GM12878 (cell line): ENCODE results near the gene PFN2. TPM values are rescaled to one million over a fixed set of nuclear protein-coding genes. Genes with fewer than 3 reads are reported as not detected.

Experiments
- ATAC-seq: fragments of 200-7000 bp; cut with Tn5 transposase; 3 replicates; pipeline ENCODE4 v1.9.1; 2020; ENCODE audit warnings: mild to moderate bottlenecking, moderate library complexity
- BruUV-seq: library from RNA; stranded (reverse); fragments of 400-500 nt; replicated peaks from 2 replicates; lab custom pipeline; 2021; lab: Mats Ljungman, UMichigan
- CTCF ChIA-PET: fragments of 300-600 bp; sonication (Branson Sonifier 250); formaldehyde crosslinking; extraction: SDS; loops from one replicate; lab custom pipeline; 2021; ENCODE audit warnings: inconsistent platforms; lab: Yijun Ruan, JAX
- POLR2A ChIA-PET: fragments of 350-600 bp; formaldehyde crosslinking; extraction: SDS; loops from one replicate; lab custom pipeline; 2021; ENCODE audit warnings: inconsistent platforms; lab: Charles Lee
- RAD21 ChIA-PET: fragments of 300-600 bp; sonication (Branson Sonifier 250); formaldehyde crosslinking; loops from one replicate; lab custom pipeline; 2023; ENCODE audit warnings: antibody characterized with exemption; ENCODE audit not compliant: unreplicated experiment; lab: Charles Lee
- SMC1A ChIA-PET: fragments of 300-600 bp; sonication (Branson Sonifier 250); formaldehyde crosslinking; loops from one replicate; lab custom pipeline; 2023; ENCODE audit not compliant: unreplicated experiment, uncharacterized antibody; lab: Charles Lee
- DNase-seq: peaks from one replicate; pipeline ENCODE4 v3.0.0-alpha.2; 2011; ENCODE audit warnings: low read depth, low spot score
- FAIRE-seq: peaks from 3 replicates; lab custom pipeline; 2011; peaks lifted over from hg19 to GRCh38; lab: Jason Lieb, UNC
- H2AFZ ChIP-seq: 2 replicates; pipeline ENCODE4 v1.6.0; 2011; ENCODE audit warnings: low read depth, low read length, control low read depth; ENCODE audit not compliant: control insufficient read depth
- H3K27ac ChIP-seq: 2 replicates; pipeline ENCODE4 v1.5.1; 2011; ENCODE audit warnings: control low read depth; ENCODE audit not compliant: control insufficient read depth, insufficient read depth
- H3K27me3 ChIP-seq, 2 experiments: replicated peaks in 1 of 2; 2 replicates each; pipeline versions ENCODE4 v1.6.0 to v1.6.1; 2011; ENCODE audit warnings: low read length in 1 of 2; ENCODE audit not compliant: control insufficient read depth in 2 of 2, insufficient read depth in 2 of 2
- H3K36me3 ChIP-seq, 2 experiments: 2 replicates each; pipeline ENCODE4 v1.5.1; 2011; ENCODE audit warnings: low read length in 1 of 2; ENCODE audit not compliant: control insufficient read depth in 2 of 2, insufficient read depth in 2 of 2
- H3K4me1 ChIP-seq: 2 replicates; pipeline ENCODE4 v1.6.1; 2011; ENCODE audit warnings: mild to moderate bottlenecking, low read length, moderate library complexity, mixed read lengths; ENCODE audit not compliant: control insufficient read depth, insufficient read depth
- H3K4me2 ChIP-seq: 2 replicates; pipeline ENCODE4 v1.6.0; 2011; ENCODE audit warnings: control low read depth; ENCODE audit not compliant: control insufficient read depth, insufficient read depth
- H3K4me3 ChIP-seq: fragments of 200-600 bp; sonication (generic); 2 replicates; pipeline ENCODE4 v1.5.1; 2016
- H3K79me2 ChIP-seq: 2 replicates; pipeline ENCODE4 v1.6.0; 2011; ENCODE audit warnings: low read length; ENCODE audit not compliant: control insufficient read depth, insufficient read depth
- H3K9ac ChIP-seq: 2 replicates; pipeline ENCODE4 v1.8.0; 2011; ENCODE audit warnings: low read length, control low read depth, mixed read lengths; ENCODE audit not compliant: control insufficient read depth, insufficient read depth
- H3K9me3 ChIP-seq: replicated peaks from 3 replicates; pipeline ENCODE4 v1.5.1; 2011; ENCODE audit warnings: mild to moderate bottlenecking, low read length; ENCODE audit not compliant: control insufficient read depth, insufficient read depth
- H4K20me1 ChIP-seq: 2 replicates; pipeline ENCODE4 v1.6.0; 2011; ENCODE audit not compliant: control insufficient read depth, insufficient read depth
- ESRRA ChIP-seq: IDR thresholded peaks from 2 replicates; pipeline ENCODE4 v1.6.1; 2012; ENCODE audit warnings: mild to moderate bottlenecking, low read length, improper control_type of control experiment
- MTA2 ChIP-seq: fragments of 450-650 bp; IDR thresholded peaks from 2 replicates; pipeline ENCODE4 v1.6.1; 2016; ENCODE audit warnings: low read depth, mild to moderate bottlenecking, moderate library complexity
- MYB ChIP-seq: fragments of 150-350 bp; IDR thresholded peaks from 2 replicates; pipeline ENCODE4 v1.6.1; 2014; ENCODE audit warnings: mild to moderate bottlenecking, low read depth, low read length, borderline replicate concordance
- PAX5 ChIP-seq: IDR thresholded peaks from 2 replicates; pipeline ENCODE4 v1.6.1; 2011; ENCODE audit warnings: low read depth, low read length, borderline replicate concordance
- RB1 ChIP-seq: fragments of 450-650 bp; formaldehyde crosslinking; IDR thresholded peaks from 2 replicates; pipeline ENCODE4 v1.6.1; 2017; ENCODE audit warnings: mild to moderate bottlenecking, borderline replicate concordance
- RBBP5 ChIP-seq: fragments of 200-600 bp; sonication (generic); conservative IDR thresholded peaks from 2 replicates; pipeline ENCODE4 v1.6.1; 2016
- SPI1 ChIP-seq: IDR thresholded peaks from 2 replicates; pipeline ENCODE4 v1.6.1; 2011; ENCODE audit warnings: low read depth, mild to moderate bottlenecking, low read length, moderate library complexity, borderline replicate concordance; ENCODE audit not compliant: insufficient read depth
- SREBF2 ChIP-seq: IDR thresholded peaks from 2 replicates; pipeline ENCODE4 v1.6.1; 2012; ENCODE audit warnings: mild to moderate bottlenecking, low read length
- TBL1XR1 ChIP-seq: IDR thresholded peaks from 2 replicates; pipeline ENCODE4 v1.6.1; 2012; ENCODE audit warnings: low read depth, low read length, improper control_type of control experiment
- ZNF274 ChIP-seq: IDR thresholded peaks from one replicate; pipeline ENCODE4 v1.8.0; 2011; ENCODE audit not compliant: insufficient read length, insufficient read depth
- in situ Hi-C: fragments of 300-500 bp; cut with MboI; formaldehyde crosslinking; loops from 9 replicates; pipeline ENCODE4 v1.14.3; 2018; ENCODE audit warnings: mixed read lengths
- intact Hi-C: fragments of 100-400 bp; cut with micrococcal nuclease; formaldehyde crosslinking; loops from one replicate; pipeline ENCODE4 v1.14.2; 2022; ENCODE audit not compliant: unreplicated experiment
- polyA plus RNA-seq, 11 experiments: library from polyadenylated mRNA; depleted of rRNA in 4 of 11; unstranded in 6 of 11; stranded (reverse) in 5 of 11; fragments of >200 nt; fragmentation: Nextera tagmentation in 4 of 11; fragmentation: Illumina TruSeq in 1 of 11; extraction: Ambion mirVana in 4 of 11; extraction: Trizol in 1 of 11; gene quantifications; 1 replicate in 1 of 11; 2 replicates in 10 of 11; pipeline versions ENCODE4 v1.2.1 to v1.2.3, GENCODE V29; 2011 to 2016; ENCODE audit warnings: inconsistent platforms in 2 of 11, missing spikeins in 2 of 11, low read depth in 1 of 11
- total RNA-seq, 4 experiments: library from RNA; depleted of rRNA in 3 of 4; stranded (reverse); fragments of >200 nt in 3 of 4; fragmentation: Illumina TruSeq in 1 of 4; extraction: Trizol in 1 of 4; gene quantifications; 2 replicates each; pipeline versions ENCODE4 v1.2.1 to v1.2.3, GENCODE V29; 2013 to 2021
- TF ChIP-seq, protein P1 (sequence below), 3 experiments: IDR thresholded peaks in 2 of 3; conservative IDR thresholded peaks in 1 of 3; 2 replicates each; pipeline ENCODE4 v1.5.1; 2011; ENCODE audit warnings: low read depth in 3 of 3, low read length in 3 of 3, mild to moderate bottlenecking in 3 of 3, control low read depth in 2 of 3, moderate library complexity in 2 of 3, inconsistent platforms in 1 of 3, mixed read lengths in 1 of 3; ENCODE audit not compliant: control insufficient read depth in 2 of 3, insufficient read depth in 1 of 3; ENCODE audit errors: extremely low read depth in 1 of 3
- TF ChIP-seq, protein P2 (sequence below): fragments of 450-650 bp; conservative IDR thresholded peaks from 2 replicates; pipeline ENCODE4 v1.6.1; 2017; ENCODE audit warnings: mild to moderate bottlenecking, moderate library complexity
- TF ChIP-seq, protein P3 (sequence below): IDR thresholded peaks from 2 replicates; pipeline ENCODE4 v1.6.1; 2011; ENCODE audit warnings: borderline replicate concordance, low read depth, mild to moderate bottlenecking, moderate library complexity, low read length; ENCODE audit not compliant: insufficient read depth, poor library complexity, severe bottlenecking
- TF ChIP-seq, protein P4 (sequence below): IDR thresholded peaks from 2 replicates; pipeline ENCODE4 v1.6.1; 2011; ENCODE audit warnings: low read depth, low read length, improper control_type of control experiment, borderline replicate concordance

The PFN2 gene
- total and polyA plus RNA-seq, 10 of the 15 experiments (the other 5 are each of a cell fraction or from before 2014, with no cell fraction given) = 3.1 to 78.9 (median 5.3) TPM

DNA sequence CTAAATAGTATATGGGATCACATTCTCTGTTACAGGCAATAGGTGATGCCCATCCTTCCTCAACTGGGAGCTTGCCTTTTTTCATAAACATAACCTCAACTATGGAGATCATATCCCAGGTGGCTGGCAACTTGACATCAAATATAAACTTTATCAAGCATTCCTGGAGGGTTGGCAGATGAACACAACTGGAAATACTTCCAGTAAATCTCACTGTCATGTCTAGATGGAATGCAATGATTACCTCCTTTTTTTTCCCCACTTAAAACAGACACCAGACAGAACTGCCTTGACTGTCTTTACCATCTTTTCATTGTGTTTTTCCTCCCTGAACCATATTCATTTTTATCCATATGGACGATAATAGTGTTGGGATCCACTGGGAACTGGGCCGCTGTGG is 43.1 kb upstream of the PFN2 start (continued):
- TF ChIP-seq, protein P1, sequence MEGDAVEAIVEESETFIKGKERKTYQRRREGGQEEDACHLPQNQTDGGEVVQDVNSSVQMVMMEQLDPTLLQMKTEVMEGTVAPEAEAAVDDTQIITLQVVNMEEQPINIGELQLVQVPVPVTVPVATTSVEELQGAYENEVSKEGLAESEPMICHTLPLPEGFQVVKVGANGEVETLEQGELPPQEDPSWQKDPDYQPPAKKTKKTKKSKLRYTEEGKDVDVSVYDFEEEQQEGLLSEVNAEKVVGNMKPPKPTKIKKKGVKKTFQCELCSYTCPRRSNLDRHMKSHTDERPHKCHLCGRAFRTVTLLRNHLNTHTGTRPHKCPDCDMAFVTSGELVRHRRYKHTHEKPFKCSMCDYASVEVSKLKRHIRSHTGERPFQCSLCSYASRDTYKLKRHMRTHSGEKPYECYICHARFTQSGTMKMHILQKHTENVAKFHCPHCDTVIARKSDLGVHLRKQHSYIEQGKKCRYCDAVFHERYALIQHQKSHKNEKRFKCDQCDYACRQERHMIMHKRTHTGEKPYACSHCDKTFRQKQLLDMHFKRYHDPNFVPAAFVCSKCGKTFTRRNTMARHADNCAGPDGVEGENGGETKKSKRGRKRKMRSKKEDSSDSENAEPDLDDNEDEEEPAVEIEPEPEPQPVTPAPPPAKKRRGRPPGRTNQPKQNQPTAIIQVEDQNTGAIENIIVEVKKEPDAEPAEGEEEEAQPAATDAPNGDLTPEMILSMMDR (IDR thresholded peaks at IDR 0.05 in 2 of 3, conservative IDR thresholded peaks at IDR 0.05 in 1 of 3; ENCODE audit: control insufficient read depth in 2 of 3, extremely low read depth in 1 of 3, insufficient read depth in 1 of 3, low read depth in 3 of 3, low read length in 3 of 3) = no peak

DNA sequence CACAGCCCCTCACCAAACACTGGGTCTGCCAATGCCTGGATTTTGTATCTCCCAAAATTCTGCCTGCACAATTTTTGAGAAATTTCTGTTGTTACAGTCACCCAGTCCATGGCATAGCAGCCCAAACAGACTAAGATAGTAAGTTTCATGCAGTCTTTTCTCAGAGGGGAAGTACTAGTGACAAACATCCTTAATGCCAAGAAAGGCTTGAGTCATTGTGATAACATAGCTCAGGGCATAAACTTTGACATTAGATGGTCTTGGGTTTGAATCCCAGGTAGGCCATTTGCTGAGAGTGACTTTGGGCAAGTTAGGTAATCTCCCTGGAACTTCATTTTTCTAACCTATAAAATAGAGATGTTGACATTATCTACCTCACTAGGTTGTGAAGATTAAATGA is 36.1 kb upstream of the PFN2 start:
- ChIA-PET SMC1A (interaction anchor here (1.0 kb wide), 1 partner anchor 28 kb away, joined by 3 read pairs; no protein-coding TSS in a partner anchor), RAD21 (interaction anchor here (1.2 to 1.7 kb wide), 2 partner anchors 12 to 178 kb away, joined by 3 to 5 read pairs; no protein-coding TSS in a partner anchor), CTCF (no interaction called here), POLR2A (no interaction called here)
- no peak overlapping the region for H3K4me3 ChIP-seq
- no peak overlapping the region for H3K4me2 ChIP-seq
- in situ Hi-C loops = no loop called here
- DNase-seq = no peak
- no peaks in the 10 kb centered on the region for H3K9me3 ChIP-seq
- no peak overlapping the region for H2AFZ ChIP-seq
- ATAC-seq = no peak
- intact Hi-C loops = no loop called here
- H3K27ac ChIP-seq = no peak overlapping the region
- FAIRE-seq = no peak
- H3K36me3 ChIP-seq = no peaks in the 10 kb centered on the region
- H4K20me1 ChIP-seq = no peaks in the 10 kb centered on the region
- H3K4me1 ChIP-seq = no peaks in the 10 kb centered on the region
- BruUV-seq = no TSS peak
- no peak overlapping the region for H3K9ac ChIP-seq
- no peaks in the 10 kb centered on the region for H3K27me3 ChIP-seq
- H3K79me2 ChIP-seq = no peaks in the 10 kb centered on the region
- no peak for TF ChIP-seq TBL1XR1
- TF ChIP-seq SREBF2 = no peak
- TF ChIP-seq, protein P2, sequence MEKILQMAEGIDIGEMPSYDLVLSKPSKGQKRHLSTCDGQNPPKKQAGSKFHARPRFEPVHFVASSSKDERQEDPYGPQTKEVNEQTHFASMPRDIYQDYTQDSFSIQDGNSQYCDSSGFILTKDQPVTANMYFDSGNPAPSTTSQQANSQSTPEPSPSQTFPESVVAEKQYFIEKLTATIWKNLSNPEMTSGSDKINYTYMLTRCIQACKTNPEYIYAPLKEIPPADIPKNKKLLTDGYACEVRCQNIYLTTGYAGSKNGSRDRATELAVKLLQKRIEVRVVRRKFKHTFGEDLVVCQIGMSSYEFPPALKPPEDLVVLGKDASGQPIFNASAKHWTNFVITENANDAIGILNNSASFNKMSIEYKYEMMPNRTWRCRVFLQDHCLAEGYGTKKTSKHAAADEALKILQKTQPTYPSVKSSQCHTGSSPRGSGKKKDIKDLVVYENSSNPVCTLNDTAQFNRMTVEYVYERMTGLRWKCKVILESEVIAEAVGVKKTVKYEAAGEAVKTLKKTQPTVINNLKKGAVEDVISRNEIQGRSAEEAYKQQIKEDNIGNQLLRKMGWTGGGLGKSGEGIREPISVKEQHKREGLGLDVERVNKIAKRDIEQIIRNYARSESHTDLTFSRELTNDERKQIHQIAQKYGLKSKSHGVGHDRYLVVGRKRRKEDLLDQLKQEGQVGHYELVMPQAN = no peak
- no peak for TF ChIP-seq RBBP5
- TF ChIP-seq MYB = no peak
- TF ChIP-seq RB1 = no peak
- no peak for TF ChIP-seq MTA2
- no peak for TF ChIP-seq PAX5
- TF ChIP-seq ESRRA = no peak
- TF ChIP-seq, protein P3, sequence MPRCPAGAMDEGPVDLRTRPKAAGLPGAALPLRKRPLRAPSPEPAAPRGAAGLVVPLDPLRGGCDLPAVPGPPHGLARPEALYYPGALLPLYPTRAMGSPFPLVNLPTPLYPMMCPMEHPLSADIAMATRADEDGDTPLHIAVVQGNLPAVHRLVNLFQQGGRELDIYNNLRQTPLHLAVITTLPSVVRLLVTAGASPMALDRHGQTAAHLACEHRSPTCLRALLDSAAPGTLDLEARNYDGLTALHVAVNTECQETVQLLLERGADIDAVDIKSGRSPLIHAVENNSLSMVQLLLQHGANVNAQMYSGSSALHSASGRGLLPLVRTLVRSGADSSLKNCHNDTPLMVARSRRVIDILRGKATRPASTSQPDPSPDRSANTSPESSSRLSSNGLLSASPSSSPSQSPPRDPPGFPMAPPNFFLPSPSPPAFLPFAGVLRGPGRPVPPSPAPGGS = no peak
- no peak for TF ChIP-seq SPI1
- TF ChIP-seq ZNF274 = no peak
- TF ChIP-seq, protein P4, sequence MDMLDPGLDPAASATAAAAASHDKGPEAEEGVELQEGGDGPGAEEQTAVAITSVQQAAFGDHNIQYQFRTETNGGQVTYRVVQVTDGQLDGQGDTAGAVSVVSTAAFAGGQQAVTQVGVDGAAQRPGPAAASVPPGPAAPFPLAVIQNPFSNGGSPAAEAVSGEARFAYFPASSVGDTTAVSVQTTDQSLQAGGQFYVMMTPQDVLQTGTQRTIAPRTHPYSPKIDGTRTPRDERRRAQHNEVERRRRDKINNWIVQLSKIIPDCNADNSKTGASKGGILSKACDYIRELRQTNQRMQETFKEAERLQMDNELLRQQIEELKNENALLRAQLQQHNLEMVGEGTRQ = no peak
